Natural killer cell (primary cell): ENCODE results near the gene ZBTB33. TPM values are rescaled to one million over a fixed set of nuclear protein-coding genes. Genes with fewer than 3 reads are reported as not detected.

ENCODE experiments used
- ATAC-seq, 3 donors: fragments of 150-1000 bp in 2 of 3; fragments of 200-7000 bp in 1 of 3; cut with Tn5 transposase; 1 replicate in 1 of 3; 2 replicates in 2 of 3; pipeline ENCODE4 v1.10.0; 2021; ENCODE audit warnings: mild to moderate bottlenecking in 2 of 3, moderate library complexity in 2 of 3
- DNase-seq, 2 donors: peaks; one replicate each; pipeline versions ENCODE4 v3.0.0 to v3.0.0-alpha.2; 2013 to 2021; ENCODE audit warnings: mixed read lengths in 1 of 2
- H3K27ac ChIP-seq: one replicate; pipeline ENCODE4 v1.5.1; 2013; ENCODE audit warnings: mild to moderate bottlenecking, low read length
- H3K27me3 ChIP-seq: one replicate; pipeline ENCODE4 v1.6.1; 2013; ENCODE audit warnings: low read length; ENCODE audit not compliant: control insufficient read depth, insufficient read depth
- H3K36me3 ChIP-seq: one replicate; pipeline ENCODE4 v1.6.1; 2013; ENCODE audit warnings: low read length; ENCODE audit not compliant: control insufficient read depth, insufficient read depth
- H3K4me1 ChIP-seq: one replicate; pipeline ENCODE4 v1.6.1; 2013; ENCODE audit warnings: low read length; ENCODE audit not compliant: control insufficient read depth, insufficient read depth
- H3K4me3 ChIP-seq: one replicate; pipeline ENCODE4 v1.5.1; 2013; ENCODE audit warnings: low read length
- H3K9me3 ChIP-seq: one replicate; pipeline ENCODE4 v1.6.1; 2013; ENCODE audit warnings: low read length; ENCODE audit not compliant: control insufficient read depth, insufficient read depth
- H3K27ac Mint-ChIP-seq, 2 donors: one replicate each; pipeline ENCODE4 v1.8.0; 2022; ENCODE audit warnings: mild to moderate bottlenecking in 2 of 2, mixed read lengths in 2 of 2, moderate library complexity in 1 of 2
- H3K27me3 Mint-ChIP-seq, 2 donors: one replicate each; pipeline ENCODE4 v1.8.0; 2022; ENCODE audit warnings: low read depth in 2 of 2, mixed read lengths in 2 of 2
- H3K36me3 Mint-ChIP-seq: one replicate; pipeline ENCODE4 v1.8.0; 2022; ENCODE audit warnings: mixed read lengths
- H3K4me1 Mint-ChIP-seq, 2 donors: one replicate each; pipeline ENCODE4 v1.8.0; 2022; ENCODE audit warnings: mixed read lengths in 2 of 2
- H3K4me3 Mint-ChIP-seq: one replicate; pipeline ENCODE4 v1.8.0; 2022; ENCODE audit warnings: mild to moderate bottlenecking, moderate library complexity, mixed read lengths
- H3K9me3 Mint-ChIP-seq, 2 donors: one replicate each; pipeline ENCODE4 v1.8.0; 2022; ENCODE audit warnings: mixed read lengths in 2 of 2
- WGBS: methylation state at CpG from one replicate; pipeline ENCODE4 v1.1.7; 2013; ENCODE audit warnings: missing lambda C conversion rate; ENCODE audit not compliant: insufficient coverage; 5-methylcytosine and 5-hydroxymethylcytosine counted together
- intact Hi-C: fragments of 100-400 bp; cut with micrococcal nuclease; formaldehyde crosslinking; loops from one replicate; pipeline ENCODE4 v1.14.2; 2022
- total RNA-seq, 4 donors: library from RNA; stranded (reverse); fragments of 120-200 nt in 1 of 4; gene quantifications; one replicate each; pipeline versions ENCODE4 v1.2.3 to v1.2.4, GENCODE V29; 2013 to 2022
- TF ChIP-seq, protein P1 (sequence below): fragments of 200-600 bp; IDR thresholded peaks from one replicate; pipeline ENCODE4 v1.8.0; 2022; ENCODE audit warnings: antibody characterized with exemption

Gene ZBTB33
- total RNA-seq, 3 donors from 2014 or later (not counting 1 experiment from before 2014, with no cell fraction given): 28.6 to 33.3 (median 29.2) TPM

DNA sequence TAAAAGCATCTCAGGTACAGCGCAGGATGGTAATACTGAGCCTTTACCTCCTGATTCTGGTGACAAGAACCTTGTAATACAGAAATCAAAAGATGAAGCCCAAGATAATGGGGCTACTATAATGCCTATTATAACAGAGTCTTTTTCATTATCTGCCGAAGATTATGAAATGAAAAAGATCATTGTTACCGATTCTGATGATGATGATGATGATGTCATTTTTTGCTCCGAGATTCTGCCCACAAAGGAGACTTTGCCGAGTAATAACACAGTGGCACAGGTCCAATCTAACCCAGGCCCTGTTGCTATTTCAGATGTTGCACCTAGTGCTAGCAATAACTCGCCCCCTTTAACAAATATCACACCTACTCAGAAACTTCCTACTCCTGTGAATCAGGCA, 3.2 kb downstream of the ZBTB33 start:
- peak overlapping the region; percentile 58 for H3K4me3 Mint-ChIP-seq
- H3K36me3 ChIP-seq: peaks cover 17% of the 10 kb centered on the region
- H3K36me3 Mint-ChIP-seq: no peaks in the 10 kb centered on the region
- no peak overlapping the region for H3K27ac ChIP-seq
- 89% methylated on average over 5 of the region's 6 CpGs for WGBS
- intact Hi-C loops: no loop called here
- TF ChIP-seq, protein P1, sequence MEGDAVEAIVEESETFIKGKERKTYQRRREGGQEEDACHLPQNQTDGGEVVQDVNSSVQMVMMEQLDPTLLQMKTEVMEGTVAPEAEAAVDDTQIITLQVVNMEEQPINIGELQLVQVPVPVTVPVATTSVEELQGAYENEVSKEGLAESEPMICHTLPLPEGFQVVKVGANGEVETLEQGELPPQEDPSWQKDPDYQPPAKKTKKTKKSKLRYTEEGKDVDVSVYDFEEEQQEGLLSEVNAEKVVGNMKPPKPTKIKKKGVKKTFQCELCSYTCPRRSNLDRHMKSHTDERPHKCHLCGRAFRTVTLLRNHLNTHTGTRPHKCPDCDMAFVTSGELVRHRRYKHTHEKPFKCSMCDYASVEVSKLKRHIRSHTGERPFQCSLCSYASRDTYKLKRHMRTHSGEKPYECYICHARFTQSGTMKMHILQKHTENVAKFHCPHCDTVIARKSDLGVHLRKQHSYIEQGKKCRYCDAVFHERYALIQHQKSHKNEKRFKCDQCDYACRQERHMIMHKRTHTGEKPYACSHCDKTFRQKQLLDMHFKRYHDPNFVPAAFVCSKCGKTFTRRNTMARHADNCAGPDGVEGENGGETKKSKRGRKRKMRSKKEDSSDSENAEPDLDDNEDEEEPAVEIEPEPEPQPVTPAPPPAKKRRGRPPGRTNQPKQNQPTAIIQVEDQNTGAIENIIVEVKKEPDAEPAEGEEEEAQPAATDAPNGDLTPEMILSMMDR: no peak
- DNase-seq (no peak), ATAC-seq (no peak)
- H3K9me3 ChIP-seq: no peaks in the 10 kb centered on the region
- peak overlapping the region in 1 of 2 donors; percentile 20 for H3K27ac Mint-ChIP-seq
- H3K4me3 ChIP-seq: no peak overlapping the region
- H3K4me1 ChIP-seq: no peaks in the 10 kb centered on the region
- no peaks in the 10 kb centered on the region for H3K9me3 Mint-ChIP-seq
- H3K27me3 ChIP-seq: no peaks in the 10 kb centered on the region
- no peaks in the 10 kb centered on the region for H3K27me3 Mint-ChIP-seq
- peaks cover 16 to 29% of the 10 kb centered on the region in 2 donors for H3K4me1 Mint-ChIP-seq

DNA sequence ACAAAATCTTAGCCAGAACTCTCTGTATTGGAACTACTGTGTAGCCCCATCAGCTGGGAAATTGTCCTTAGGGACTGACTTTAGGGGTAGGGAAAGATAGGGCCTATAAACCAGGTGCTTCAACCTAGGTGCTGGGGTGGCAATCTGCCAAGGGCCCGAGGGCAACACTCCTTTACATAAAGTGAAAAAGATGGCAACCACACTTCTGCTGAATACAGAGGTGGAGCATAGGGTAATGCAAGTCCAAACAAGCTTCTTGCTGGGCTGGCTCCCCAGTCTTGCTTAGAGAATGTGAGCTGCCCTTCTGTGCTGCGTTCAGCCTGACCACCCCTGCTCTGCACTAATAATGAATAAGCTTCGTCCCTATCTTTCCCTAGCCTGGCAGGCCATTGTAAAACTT, 9.8 kb downstream of the ZBTB33 start:
- H3K27ac ChIP-seq: no peak overlapping the region
- H3K27ac Mint-ChIP-seq: no peak overlapping the region
- no peaks in the 10 kb centered on the region for H3K4me1 ChIP-seq
- intact Hi-C loops: no loop called here
- H3K4me1 Mint-ChIP-seq: peaks cover 0 to 9% of the 10 kb centered on the region in 2 donors
- no peaks in the 10 kb centered on the region for H3K36me3 Mint-ChIP-seq
- DNase-seq (no peak), ATAC-seq (no peak)
- H3K4me3 Mint-ChIP-seq: no peak overlapping the region
- H3K36me3 ChIP-seq: peaks cover 3% of the 10 kb centered on the region
- H3K4me3 ChIP-seq: no peak overlapping the region
- no peaks in the 10 kb centered on the region for H3K27me3 Mint-ChIP-seq
- TF ChIP-seq, protein P1: no peak
- no peaks in the 10 kb centered on the region for H3K9me3 ChIP-seq
- WGBS: 71% methylated on average over 2 of the region's 3 CpGs
- H3K27me3 ChIP-seq: no peaks in the 10 kb centered on the region
- no peaks in the 10 kb centered on the region for H3K9me3 Mint-ChIP-seq

- H3K4me1 ChIP-seq: no peaks in the 10 kb centered on the region
- no peaks in the 10 kb centered on the region for H3K27me3 Mint-ChIP-seq
- ATAC-seq (no peak), DNase-seq (no peak)
- TF ChIP-seq, protein P1: no peak
- no peak overlapping the region for H3K27ac Mint-ChIP-seq
- no peaks in the 10 kb centered on the region for H3K36me3 Mint-ChIP-seq
- WGBS: 81% methylated on average over 8 of the region's 8 CpGs
- intact Hi-C loops: no loop called here
- no peak overlapping the region for H3K4me3 Mint-ChIP-seq
- H3K36me3 ChIP-seq: no peaks in the 10 kb centered on the region
- no peaks in the 10 kb centered on the region for H3K9me3 ChIP-seq
- H3K27me3 ChIP-seq: no peaks in the 10 kb centered on the region
- H3K4me1 Mint-ChIP-seq: no peaks in the 10 kb centered on the region
- no peak overlapping the region for H3K27ac ChIP-seq
- H3K4me3 ChIP-seq: no peak overlapping the region
- no peaks in the 10 kb centered on the region for H3K9me3 Mint-ChIP-seq
Observed at GRCh38 chrX:120262859-120263708, 12.5 kb downstream of the ZBTB33 start.

DNA sequence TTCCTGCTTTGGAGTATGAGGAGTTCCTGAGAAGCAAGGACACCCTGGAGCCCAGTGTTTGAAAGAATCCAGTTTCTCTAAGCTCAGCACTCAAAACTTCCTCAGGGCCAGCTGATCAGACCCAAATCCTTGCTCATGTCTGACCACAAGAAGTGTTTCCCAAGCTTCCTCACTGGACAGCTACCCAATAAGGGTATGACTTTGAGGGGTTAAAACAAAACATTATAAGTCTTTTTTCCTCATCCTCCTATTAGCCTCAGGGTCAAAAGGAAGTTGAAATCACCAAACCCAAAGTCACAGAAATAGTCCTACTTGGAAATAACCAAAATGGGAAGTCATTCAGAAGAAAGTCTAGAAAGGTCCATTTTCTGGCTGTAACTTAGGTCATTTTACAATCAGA, 13.7 kb downstream of the ZBTB33 start:
- DNase-seq (no peak), ATAC-seq (no peak)
- H3K27me3 Mint-ChIP-seq: no peaks in the 10 kb centered on the region
- Histone ChIP-seq H3K9me3 (no peaks in the 10 kb centered on the region), H3K4me3 (no peak overlapping the region), H3K36me3 (no peaks in the 10 kb centered on the region), H3K27ac (no peak overlapping the region), H3K27me3 (no peaks in the 10 kb centered on the region), H3K4me1 (no peaks in the 10 kb centered on the region)
- H3K36me3 Mint-ChIP-seq: no peaks in the 10 kb centered on the region
- no peaks in the 10 kb centered on the region for H3K4me1 Mint-ChIP-seq
- no peaks in the 10 kb centered on the region for H3K9me3 Mint-ChIP-seq
- intact Hi-C loops: no loop called here
- H3K27ac Mint-ChIP-seq: no peak overlapping the region
- H3K4me3 Mint-ChIP-seq: no peak overlapping the region
- TF ChIP-seq, protein P1: no peak
